Measurements from ENCODE around the gene LRRTM2. TPM values are rescaled to one million over a fixed set of nuclear protein-coding genes. Genes with fewer than 3 reads are reported as not detected.

LRRTM2 gene
- total and polyA plus RNA-seq, 10 of the 15 experiments (the other 5 are each of a cell fraction or from before 2014, with no cell fraction given): 0.04 to 0.14 (median 0.06) TPM; not detected in 2

DNA sequence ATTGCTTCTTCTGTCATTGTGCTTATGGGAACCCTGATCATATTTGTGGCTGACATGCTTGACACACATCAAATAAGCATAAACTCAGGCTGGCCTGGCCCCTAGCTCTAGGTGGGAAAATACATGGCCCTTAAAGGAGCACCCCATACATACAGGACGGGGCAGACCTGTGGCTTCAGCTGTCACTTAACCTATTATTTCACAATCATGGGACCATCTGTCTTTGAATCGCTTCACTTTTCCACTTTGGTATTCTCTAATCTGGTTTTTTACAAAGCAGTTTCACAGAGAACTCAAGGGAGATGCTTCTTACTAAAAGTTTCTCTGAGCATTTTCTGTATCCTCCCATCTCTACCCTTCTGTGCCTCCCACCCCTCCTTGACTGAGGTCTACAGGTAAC is 34.6 kb upstream of the LRRTM2 start:
- POLR2A ChIA-PET: no interaction called here
- Histone ChIP-seq H3K27ac (ENCODE audit: control insufficient read depth, insufficient read depth) (no peak overlapping the region), H4K20me1 (ENCODE audit: control insufficient read depth, insufficient read depth) (no peaks in the 10 kb centered on the region), H2AFZ (ENCODE audit: control insufficient read depth, low read depth, low read length) (no peak overlapping the region), H3K9me3 (replicated peaks; ENCODE audit: control insufficient read depth, insufficient read depth, low read length) (no peaks in the 10 kb centered on the region), H3K27me3 (replicated peaks in 1 of 2; ENCODE audit: control insufficient read depth in 2 of 2, insufficient read depth in 2 of 2, low read length in 1 of 2) (no peaks in the 10 kb centered on the region), H3K9ac (ENCODE audit: control insufficient read depth, insufficient read depth, low read length) (no peak overlapping the region), H3K4me1 (ENCODE audit: control insufficient read depth, insufficient read depth, low read length) (no peaks in the 10 kb centered on the region), H3K36me3 (ENCODE audit: control insufficient read depth in 2 of 2, insufficient read depth in 2 of 2, low read length in 1 of 2) (no peaks in the 10 kb centered on the region; a peak in 2 of 4 replicates), H3K4me3 (no peak overlapping the region), H3K79me2 (ENCODE audit: control insufficient read depth, insufficient read depth, low read length) (no peaks in the 10 kb centered on the region), H3K4me2 (ENCODE audit: control insufficient read depth, insufficient read depth) (no peak overlapping the region)
- RAD21 ChIA-PET (ENCODE audit: unreplicated experiment): no interaction called here
- FAIRE-seq (no peak), ATAC-seq (no peak), DNase-seq (ENCODE audit: low read depth, low spot score) (no peak)
- SMC1A ChIA-PET (ENCODE audit: uncharacterized antibody, unreplicated experiment): no interaction called here
- intact Hi-C loops (cut with micrococcal nuclease; ENCODE audit: unreplicated experiment) (no loop called here), in situ Hi-C loops (cut with MboI) (no loop called here)
- WGBS (ENCODE audit: insufficient coverage, insufficient replicate concordance, low lambda C conversion rate, missing lambda C conversion rate): 96% methylated on average over 2 of the region's 2 CpGs
- CTCF ChIA-PET: interaction anchor here (1.3 kb wide), 1 partner anchor 10 kb away, joined by 4 read pairs; no protein-coding TSS in a partner anchor
- BruUV-seq (replicated peaks): no TSS peak
- TF ChIP-seq CEBPB (IDR thresholded peaks at IDR 0.05; ENCODE audit: borderline replicate concordance in 1 of 2, low read depth in 2 of 2, low read length in 2 of 2): no peak
- no peak for TF ChIP-seq ASH2L (IDR thresholded peaks at IDR 0.05; ENCODE audit: borderline replicate concordance, low read depth)
- TF ChIP-seq POLR2AphosphoS2 (IDR thresholded peaks at IDR 0.05; ENCODE audit: low read depth, low read length): no peak
- no peak for TF ChIP-seq RAD51 (IDR thresholded peaks at IDR 0.05)
- no peak for TF ChIP-seq SREBF1 (IDR thresholded peaks at IDR 0.05; ENCODE audit: low read length)

DNA sequence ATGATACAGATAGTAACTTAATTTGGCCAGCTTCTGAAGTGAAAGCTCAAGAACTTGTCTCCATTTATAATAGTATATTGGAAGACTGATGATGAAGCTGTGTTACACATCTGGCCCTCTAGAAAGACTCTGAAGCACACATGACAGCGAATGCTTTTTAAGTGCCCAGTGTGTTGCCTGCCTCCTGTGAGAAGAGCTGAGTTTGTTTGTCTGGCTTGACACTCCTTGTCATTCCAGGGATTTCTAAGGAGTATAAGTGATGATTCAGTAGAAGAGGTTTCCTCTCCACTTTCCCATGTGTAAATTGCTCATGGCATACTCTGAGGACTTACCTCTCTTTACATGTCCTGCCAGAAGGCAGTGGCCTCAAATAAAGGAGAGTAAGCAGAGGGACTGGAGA is 30.4 kb upstream of the LRRTM2 start:
- CTCF ChIA-PET: no interaction called here
- Histone ChIP-seq H3K36me3 (ENCODE audit: control insufficient read depth in 2 of 2, insufficient read depth in 2 of 2, low read length in 1 of 2) (peaks cover 0 to 2% of the 10 kb centered on the region in 2 experiments; a peak in 2 of 4 replicates), H3K4me2 (ENCODE audit: control insufficient read depth, insufficient read depth) (no peak overlapping the region), H3K9me3 (replicated peaks; ENCODE audit: control insufficient read depth, insufficient read depth, low read length) (no peaks in the 10 kb centered on the region), H3K27ac (ENCODE audit: control insufficient read depth, insufficient read depth) (no peak overlapping the region), H4K20me1 (ENCODE audit: control insufficient read depth, insufficient read depth) (no peaks in the 10 kb centered on the region), H3K4me3 (no peak overlapping the region), H3K79me2 (ENCODE audit: control insufficient read depth, insufficient read depth, low read length) (no peaks in the 10 kb centered on the region), H3K27me3 (replicated peaks in 1 of 2; ENCODE audit: control insufficient read depth in 2 of 2, insufficient read depth in 2 of 2, low read length in 1 of 2) (no peaks in the 10 kb centered on the region), H2AFZ (ENCODE audit: control insufficient read depth, low read depth, low read length) (no peak overlapping the region), H3K4me1 (ENCODE audit: control insufficient read depth, insufficient read depth, low read length) (no peaks in the 10 kb centered on the region), H3K9ac (ENCODE audit: control insufficient read depth, insufficient read depth, low read length) (no peak overlapping the region)
- BruUV-seq (replicated peaks): no TSS peak
- FAIRE-seq (no peak), DNase-seq (ENCODE audit: low read depth, low spot score) (no peak), ATAC-seq (no peak)
- intact Hi-C loops (cut with micrococcal nuclease; ENCODE audit: unreplicated experiment): no loop called here
- RAD21 ChIA-PET (ENCODE audit: unreplicated experiment): no interaction called here
- SMC1A ChIA-PET (ENCODE audit: uncharacterized antibody, unreplicated experiment): interaction anchor here (0.6 to 0.9 kb wide), 2 partner anchors 8 to 340 kb away, joined by 3 read pairs; no protein-coding TSS in a partner anchor
- TF ChIP-seq CBFB (IDR thresholded peaks at IDR 0.05; ENCODE audit: low read depth): no peak
- TF ChIP-seq, protein P1, sequence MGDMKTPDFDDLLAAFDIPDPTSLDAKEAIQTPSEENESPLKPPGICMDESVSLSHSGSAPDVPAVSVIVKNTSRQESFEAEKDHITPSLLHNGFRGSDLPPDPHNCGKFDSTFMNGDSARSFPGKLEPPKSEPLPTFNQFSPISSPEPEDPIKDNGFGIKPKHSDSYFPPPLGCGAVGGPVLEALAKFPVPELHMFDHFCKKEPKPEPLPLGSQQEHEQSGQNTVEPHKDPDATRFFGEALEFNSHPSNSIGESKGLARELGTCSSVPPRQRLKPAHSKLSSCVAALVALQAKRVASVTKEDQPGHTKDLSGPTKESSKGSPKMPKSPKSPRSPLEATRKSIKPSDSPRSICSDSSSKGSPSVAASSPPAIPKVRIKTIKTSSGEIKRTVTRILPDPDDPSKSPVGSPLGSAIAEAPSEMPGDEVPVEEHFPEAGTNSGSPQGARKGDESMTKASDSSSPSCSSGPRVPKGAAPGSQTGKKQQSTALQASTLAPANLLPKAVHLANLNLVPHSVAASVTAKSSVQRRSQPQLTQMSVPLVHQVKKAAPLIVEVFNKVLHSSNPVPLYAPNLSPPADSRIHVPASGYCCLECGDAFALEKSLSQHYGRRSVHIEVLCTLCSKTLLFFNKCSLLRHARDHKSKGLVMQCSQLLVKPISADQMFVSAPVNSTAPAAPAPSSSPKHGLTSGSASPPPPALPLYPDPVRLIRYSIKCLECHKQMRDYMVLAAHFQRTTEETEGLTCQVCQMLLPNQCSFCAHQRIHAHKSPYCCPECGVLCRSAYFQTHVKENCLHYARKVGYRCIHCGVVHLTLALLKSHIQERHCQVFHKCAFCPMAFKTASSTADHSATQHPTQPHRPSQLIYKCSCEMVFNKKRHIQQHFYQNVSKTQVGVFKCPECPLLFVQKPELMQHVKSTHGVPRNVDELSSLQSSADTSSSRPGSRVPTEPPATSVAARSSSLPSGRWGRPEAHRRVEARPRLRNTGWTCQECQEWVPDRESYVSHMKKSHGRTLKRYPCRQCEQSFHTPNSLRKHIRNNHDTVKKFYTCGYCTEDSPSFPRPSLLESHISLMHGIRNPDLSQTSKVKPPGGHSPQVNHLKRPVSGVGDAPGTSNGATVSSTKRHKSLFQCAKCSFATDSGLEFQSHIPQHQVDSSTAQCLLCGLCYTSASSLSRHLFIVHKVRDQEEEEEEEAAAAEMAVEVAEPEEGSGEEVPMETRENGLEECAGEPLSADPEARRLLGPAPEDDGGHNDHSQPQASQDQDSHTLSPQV (IDR thresholded peaks at IDR 0.05): no peak
- TF ChIP-seq TCF12 (IDR thresholded peaks at IDR 0.05; ENCODE audit: low read depth, low read length): no peak
- no peak for TF ChIP-seq SUZ12 (IDR thresholded peaks at IDR 0.05; ENCODE audit: unreplicated experiment)
- TF ChIP-seq SRF (IDR thresholded peaks at IDR 0.05; ENCODE audit: low read depth in 2 of 2, low read length in 2 of 2): no peak
- no peak for TF ChIP-seq BHLHE40 (IDR thresholded peaks at IDR 0.05; ENCODE audit: borderline replicate concordance in 1 of 2, low read depth in 2 of 2, low read length in 1 of 2)
- TF ChIP-seq JUND (IDR thresholded peaks at IDR 0.05; ENCODE audit: low read depth, low read length): no peak
- TF ChIP-seq GATAD2B (conservative IDR thresholded peaks at IDR 0.05; ENCODE audit: low read depth): no peak
- no peak for TF ChIP-seq LARP7 (IDR thresholded peaks at IDR 0.05)
- POLR2A ChIA-PET: interaction anchor here (0.5 kb wide), 1 partner anchor 376 kb away, joined by 9 read pairs; no protein-coding TSS in a partner anchor
- WGBS (ENCODE audit: insufficient coverage, insufficient replicate concordance, low lambda C conversion rate, missing lambda C conversion rate): 100% methylated on average over 1 of the region's 1 CpG
- in situ Hi-C loops (cut with MboI): no loop called here

Data from GM12878 (cell line).